GM12872 (cell line): ENCODE results near the gene TNFRSF11A.

ENCODE experiments used
- TF ChIP-seq, protein P1 (sequence below): IDR thresholded peaks from 3 replicates; pipeline ENCODE4 v1.5.1; 2011; ENCODE audit warnings: low read depth, mild to moderate bottlenecking, low read length, moderate library complexity; ENCODE audit not compliant: insufficient read depth

Gene TNFRSF11A

DNA sequence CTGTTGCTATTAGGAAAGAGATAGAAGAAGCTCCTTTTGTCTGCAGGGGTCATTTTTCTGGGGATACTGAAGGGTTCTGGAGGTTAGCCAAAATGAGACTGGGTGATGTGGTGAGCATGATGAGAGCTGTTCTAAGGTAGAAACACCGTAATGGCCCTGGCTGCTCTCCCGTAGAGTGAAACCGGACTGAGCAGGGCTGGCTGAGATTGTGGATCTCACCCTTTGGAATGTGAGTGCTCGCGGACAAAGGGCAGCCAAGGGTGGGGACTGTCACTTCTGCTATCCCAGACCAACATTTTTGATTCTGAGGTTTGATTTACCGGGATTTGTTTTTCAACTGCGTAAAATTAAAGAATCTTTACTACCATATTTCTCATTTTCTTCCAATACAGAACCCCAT lies 36.2 kb downstream of the TNFRSF11A start:
- TF ChIP-seq, protein P1, sequence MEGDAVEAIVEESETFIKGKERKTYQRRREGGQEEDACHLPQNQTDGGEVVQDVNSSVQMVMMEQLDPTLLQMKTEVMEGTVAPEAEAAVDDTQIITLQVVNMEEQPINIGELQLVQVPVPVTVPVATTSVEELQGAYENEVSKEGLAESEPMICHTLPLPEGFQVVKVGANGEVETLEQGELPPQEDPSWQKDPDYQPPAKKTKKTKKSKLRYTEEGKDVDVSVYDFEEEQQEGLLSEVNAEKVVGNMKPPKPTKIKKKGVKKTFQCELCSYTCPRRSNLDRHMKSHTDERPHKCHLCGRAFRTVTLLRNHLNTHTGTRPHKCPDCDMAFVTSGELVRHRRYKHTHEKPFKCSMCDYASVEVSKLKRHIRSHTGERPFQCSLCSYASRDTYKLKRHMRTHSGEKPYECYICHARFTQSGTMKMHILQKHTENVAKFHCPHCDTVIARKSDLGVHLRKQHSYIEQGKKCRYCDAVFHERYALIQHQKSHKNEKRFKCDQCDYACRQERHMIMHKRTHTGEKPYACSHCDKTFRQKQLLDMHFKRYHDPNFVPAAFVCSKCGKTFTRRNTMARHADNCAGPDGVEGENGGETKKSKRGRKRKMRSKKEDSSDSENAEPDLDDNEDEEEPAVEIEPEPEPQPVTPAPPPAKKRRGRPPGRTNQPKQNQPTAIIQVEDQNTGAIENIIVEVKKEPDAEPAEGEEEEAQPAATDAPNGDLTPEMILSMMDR: no peak

DNA sequence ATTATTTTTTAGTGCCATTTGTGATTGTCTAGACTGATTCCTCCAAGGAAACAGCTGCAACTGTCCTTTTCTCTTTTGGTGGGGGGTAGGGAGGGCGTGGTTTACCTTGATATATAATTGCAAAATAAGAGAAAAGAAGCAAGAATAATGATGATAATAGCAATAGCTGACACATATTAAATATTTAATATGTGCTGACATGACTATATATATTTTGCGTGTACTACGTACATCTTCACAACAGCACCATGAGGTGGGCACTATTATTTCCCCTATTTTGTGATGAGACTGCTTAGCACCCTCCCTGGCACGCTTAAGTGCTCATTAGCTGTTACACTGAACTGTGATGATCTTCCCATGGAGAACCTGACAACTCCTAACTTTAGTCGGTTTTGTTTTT lies 39.4 kb downstream of the TNFRSF11A start:
- TF ChIP-seq, protein P1: no peak

DNA sequence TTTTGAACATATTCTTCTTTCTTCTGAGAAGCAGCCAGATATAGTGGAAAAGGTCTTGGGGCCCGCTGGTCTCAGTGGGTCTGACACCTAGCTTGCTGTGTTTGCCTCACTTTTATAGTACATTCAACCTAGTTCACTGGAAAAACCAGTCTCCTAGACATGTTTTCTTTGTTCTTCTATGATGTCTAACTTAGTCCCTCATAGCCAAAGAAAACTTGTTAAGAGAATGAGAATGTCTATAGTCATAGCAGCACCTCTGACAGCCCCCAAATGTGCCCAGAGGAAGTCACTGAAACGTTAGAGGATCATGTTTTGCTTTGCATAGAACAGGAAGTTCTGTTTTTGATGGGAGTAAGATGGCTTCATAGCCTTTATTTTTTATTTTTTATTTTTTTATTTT lies 40.3 kb downstream of the TNFRSF11A start:
- TF ChIP-seq, protein P1: no peak

DNA sequence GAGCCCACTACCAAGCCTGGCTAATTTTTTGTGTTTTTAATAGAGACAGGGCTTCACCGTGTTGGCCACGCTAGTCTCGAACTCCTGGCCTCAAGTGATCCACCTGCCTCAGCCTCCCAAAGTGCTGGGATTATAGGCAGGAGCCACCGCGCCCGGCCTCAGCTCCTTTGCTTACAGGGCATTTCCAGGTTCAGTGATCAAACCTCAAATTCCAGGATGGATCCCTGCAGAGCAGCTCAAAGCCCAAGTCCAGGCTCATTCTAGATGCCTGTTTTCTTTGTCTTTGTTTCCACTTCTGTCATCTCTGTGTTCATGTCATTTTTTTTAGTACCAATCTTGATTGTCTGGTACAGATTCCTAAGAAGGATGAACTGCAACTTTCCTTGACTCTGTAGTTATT lies 41.9 kb downstream of the TNFRSF11A start:
- TF ChIP-seq, protein P1: no peak

DNA sequence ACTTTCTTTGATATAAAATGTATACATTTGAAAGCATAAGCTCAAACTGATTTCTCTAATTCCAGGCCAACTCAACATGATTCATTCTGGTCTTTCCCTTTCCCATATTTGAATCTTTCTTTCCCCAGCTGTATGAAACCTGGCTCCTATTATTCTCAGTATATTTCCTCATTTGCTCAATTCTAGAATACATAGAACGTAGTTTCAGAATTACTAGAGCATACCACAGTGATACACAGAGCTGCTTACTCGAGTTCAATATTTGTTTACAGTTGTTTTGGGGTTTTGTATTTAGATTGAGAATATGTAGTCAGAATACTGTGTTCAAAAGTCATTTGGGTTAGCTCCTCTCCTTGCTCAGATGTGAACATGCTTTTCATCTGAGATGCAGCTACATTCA lies 43.0 kb downstream of the TNFRSF11A start:
- TF ChIP-seq, protein P1: no peak

DNA sequence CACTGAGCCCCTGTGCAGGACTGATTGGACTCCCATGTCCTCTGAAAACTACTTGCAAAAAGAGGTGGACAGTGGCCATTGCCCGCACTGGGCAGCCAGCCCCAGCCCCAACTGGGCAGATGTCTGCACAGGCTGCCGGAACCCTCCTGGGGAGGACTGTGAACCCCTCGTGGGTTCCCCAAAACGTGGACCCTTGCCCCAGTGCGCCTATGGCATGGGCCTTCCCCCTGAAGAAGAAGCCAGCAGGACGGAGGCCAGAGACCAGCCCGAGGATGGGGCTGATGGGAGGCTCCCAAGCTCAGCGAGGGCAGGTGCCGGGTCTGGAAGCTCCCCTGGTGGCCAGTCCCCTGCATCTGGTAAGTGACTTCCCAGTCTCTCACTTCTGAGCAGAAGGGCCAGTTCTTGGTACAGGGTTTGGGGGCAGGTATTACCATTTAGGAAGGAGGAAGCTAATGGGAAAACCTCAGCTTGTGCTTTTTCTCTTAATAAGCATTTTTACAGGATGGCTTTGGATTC lies 44.1 kb downstream of the TNFRSF11A start:
- TF ChIP-seq, protein P1: no peak

DNA sequence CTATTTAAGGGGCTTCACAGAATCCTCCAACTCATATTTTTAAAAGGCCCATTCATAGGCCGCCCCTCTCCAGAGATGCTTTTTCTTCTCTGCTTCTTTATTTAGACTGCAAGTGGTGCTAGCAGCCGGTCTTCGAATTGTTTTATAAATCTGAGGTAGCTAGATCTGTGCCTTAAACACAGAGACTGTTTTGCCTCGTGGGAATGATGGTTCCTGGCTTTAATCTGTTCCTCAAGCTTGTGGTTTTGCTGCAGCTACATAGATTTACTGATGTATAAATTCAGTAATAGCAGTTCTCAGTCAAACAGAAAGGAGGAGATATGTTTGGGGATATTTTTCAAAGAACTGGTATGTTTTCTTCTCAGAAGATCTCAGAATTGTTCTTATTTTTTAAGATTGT lies 45.3 kb downstream of the TNFRSF11A start:
- TF ChIP-seq, protein P1: no peak
